ENCODE data around the gene DRD2. TPM values are rescaled to one million over a fixed set of nuclear protein-coding genes. Genes with fewer than 3 reads are reported as not detected.

The DRD2 gene
- total RNA-seq, 1 donor from 2014 or later: 7.5 TPM

DNA sequence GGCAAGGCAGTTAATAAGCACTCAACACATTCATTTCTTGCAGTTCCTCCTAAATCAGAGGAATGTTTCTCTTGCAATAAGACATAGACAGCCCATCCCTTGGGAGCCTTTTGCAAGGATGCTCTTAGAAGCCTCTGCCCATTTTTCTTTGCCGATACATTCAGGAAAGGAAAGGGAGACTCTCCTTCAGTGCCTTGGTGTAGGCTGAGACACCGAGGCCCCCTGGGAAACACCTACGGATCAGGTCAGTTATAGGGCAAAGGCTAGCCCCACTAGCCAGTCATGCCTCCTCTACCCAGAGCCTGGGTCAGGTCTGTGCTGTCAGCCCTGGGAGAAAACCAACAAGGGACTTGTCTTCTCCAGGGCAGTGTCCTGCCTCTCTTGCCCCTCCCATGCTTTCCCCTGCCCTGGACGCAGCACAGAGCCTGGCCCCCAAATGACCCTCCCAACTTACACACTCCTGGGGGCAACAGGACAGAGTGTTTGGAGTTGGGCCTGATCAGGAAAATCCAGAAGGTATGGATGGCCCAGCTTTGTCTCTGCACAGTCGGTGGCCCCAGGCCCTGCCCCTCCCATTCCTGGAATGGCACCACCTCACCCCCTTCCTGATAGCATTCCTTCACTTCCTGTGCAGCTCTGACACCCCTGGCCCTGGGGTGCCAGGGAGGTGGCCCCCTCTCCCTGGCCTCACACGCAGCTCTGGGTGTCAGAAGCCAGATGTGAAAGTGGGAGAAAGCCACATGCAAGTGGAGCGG lies 69.3 kb downstream of the DRD2 start:
- Mint-ChIP-seq H3K4me3 (no peak overlapping the region), H3K9me3 (no peaks in the 10 kb centered on the region), H3K4me1 (peaks cover 2% of the 10 kb centered on the region), H3K27ac (no peak overlapping the region), H3K27me3 (ENCODE audit: low read depth) (peaks cover 31% of the 10 kb centered on the region), H3K36me3 (no peaks in the 10 kb centered on the region)
- TF ChIP-seq, protein P1, sequence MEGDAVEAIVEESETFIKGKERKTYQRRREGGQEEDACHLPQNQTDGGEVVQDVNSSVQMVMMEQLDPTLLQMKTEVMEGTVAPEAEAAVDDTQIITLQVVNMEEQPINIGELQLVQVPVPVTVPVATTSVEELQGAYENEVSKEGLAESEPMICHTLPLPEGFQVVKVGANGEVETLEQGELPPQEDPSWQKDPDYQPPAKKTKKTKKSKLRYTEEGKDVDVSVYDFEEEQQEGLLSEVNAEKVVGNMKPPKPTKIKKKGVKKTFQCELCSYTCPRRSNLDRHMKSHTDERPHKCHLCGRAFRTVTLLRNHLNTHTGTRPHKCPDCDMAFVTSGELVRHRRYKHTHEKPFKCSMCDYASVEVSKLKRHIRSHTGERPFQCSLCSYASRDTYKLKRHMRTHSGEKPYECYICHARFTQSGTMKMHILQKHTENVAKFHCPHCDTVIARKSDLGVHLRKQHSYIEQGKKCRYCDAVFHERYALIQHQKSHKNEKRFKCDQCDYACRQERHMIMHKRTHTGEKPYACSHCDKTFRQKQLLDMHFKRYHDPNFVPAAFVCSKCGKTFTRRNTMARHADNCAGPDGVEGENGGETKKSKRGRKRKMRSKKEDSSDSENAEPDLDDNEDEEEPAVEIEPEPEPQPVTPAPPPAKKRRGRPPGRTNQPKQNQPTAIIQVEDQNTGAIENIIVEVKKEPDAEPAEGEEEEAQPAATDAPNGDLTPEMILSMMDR (IDR thresholded peaks at IDR 0.05; ENCODE audit: unreplicated experiment): no peak
- DNase-seq (ENCODE audit: low spot score in 2 of 2, unreplicated experiment in 2 of 2): no peak

DNA sequence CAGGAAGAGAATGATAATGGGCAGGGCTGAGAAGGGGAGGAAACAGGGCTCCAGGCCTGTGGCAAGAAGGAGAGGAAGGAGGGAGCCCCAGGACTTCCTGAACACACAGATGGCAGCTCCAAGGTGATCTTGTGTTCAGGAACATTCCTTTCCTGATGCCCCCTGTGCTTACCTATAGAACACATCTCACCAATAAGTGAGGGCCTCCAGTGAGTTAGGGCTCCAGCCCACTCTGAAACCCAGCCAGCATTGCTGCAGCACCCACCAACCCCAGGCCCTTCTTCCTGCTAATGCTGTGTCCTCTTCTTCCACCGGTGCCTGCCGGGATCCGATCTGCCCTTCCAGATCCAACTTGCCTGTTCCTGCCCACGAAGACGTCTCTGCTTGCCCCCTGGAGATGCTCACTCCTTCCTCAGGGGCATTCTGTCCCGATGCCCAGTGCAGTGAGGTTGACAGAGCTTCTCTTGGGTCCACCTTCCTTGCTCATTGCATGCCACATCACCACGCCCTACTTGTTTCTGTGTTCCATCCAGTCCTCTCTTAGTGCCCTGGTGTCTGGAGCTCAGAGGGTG lies 70.3 kb downstream of the DRD2 start:
- Mint-ChIP-seq H3K4me1 (peaks cover 2% of the 10 kb centered on the region), H3K27ac (no peak overlapping the region), H3K4me3 (no peak overlapping the region), H3K27me3 (ENCODE audit: low read depth) (peaks cover 33% of the 10 kb centered on the region), H3K9me3 (no peaks in the 10 kb centered on the region), H3K36me3 (no peaks in the 10 kb centered on the region)
- TF ChIP-seq, protein P1 (IDR thresholded peaks at IDR 0.05; ENCODE audit: unreplicated experiment): no peak
- DNase-seq (ENCODE audit: low spot score in 2 of 2, unreplicated experiment in 2 of 2): no peak

DNA sequence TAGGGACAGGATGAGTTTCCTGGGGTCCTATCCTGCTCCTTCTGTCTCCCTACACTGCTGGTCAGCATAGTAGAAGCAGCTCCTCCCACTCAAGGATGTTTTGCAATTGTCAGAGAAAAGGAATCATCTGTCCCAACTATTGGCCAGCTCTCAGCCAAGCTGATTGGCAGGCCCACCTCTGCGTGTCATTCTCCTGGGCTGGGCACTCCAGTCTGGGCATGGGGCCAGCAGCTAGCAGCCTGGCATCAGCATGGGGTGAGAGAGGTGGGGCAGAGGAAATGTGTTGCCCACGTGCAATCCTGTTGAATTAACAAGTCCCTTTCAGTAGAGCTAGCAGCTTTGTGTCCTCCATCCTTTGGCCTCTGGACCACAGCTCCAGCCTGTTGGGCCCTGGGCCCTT lies 73.5 kb downstream of the DRD2 start:
- Mint-ChIP-seq H3K27me3 (ENCODE audit: low read depth) (peaks cover 33% of the 10 kb centered on the region), H3K4me1 (peaks cover 2% of the 10 kb centered on the region), H3K4me3 (no peak overlapping the region), H3K27ac (no peak overlapping the region), H3K36me3 (no peaks in the 10 kb centered on the region), H3K9me3 (no peaks in the 10 kb centered on the region)
- DNase-seq (ENCODE audit: low spot score in 2 of 2, unreplicated experiment in 2 of 2): no peak
- TF ChIP-seq, protein P1 (IDR thresholded peaks at IDR 0.05; ENCODE audit: unreplicated experiment): no peak

GRCh38 chr11:113400631-113401230 lies 74.5 kb downstream of the DRD2 start:
- H3K36me3 Mint-ChIP-seq: no peaks in the 10 kb centered on the region
- TF ChIP-seq, protein P1 (IDR thresholded peaks at IDR 0.05; ENCODE audit: unreplicated experiment): no peak
- H3K9me3 Mint-ChIP-seq: no peaks in the 10 kb centered on the region
- H3K27ac Mint-ChIP-seq: no peak overlapping the region
- no peaks in the 10 kb centered on the region for H3K4me1 Mint-ChIP-seq
- H3K27me3 Mint-ChIP-seq (ENCODE audit: low read depth): peaks cover 33% of the 10 kb centered on the region
- H3K4me3 Mint-ChIP-seq: no peak overlapping the region
- DNase-seq (ENCODE audit: low spot score in 2 of 2, unreplicated experiment in 2 of 2): no peak

DNA sequence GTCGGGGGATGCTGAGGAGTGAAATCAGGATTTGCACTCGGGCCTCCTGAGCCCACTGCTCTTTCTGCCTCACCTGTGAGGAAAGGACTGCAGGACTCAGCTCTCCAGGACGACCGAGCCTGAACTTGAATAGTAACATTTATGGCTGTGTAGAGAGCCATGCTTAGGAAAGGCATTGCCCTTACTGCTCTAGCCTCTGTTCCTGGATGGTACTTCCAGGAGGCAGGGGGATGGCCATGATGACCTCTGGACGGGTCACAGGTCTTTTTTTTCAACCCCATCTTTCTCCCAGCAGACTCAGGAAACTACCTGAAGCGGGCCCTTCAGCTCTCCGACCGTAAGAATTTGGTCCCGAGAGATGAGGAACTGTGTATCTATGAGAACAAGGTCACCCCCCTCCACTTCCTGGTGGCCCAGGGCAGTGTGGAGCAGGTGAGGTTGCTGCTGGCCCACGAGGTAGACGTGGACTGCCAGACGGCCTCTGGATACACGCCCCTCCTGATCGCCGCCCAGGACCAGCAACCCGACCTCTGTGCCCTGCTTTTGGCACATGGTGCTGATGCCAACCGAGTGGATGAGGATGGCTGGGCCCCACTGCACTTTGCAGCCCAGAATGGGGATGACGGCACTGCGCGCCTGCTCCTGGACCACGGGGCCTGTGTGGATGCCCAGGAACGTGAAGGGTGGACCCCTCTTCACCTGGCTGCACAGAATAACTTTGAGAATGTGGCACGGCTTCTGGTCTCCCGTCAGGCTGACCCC lies 76.3 kb downstream of the DRD2 start:
- no peak overlapping the region for H3K27ac Mint-ChIP-seq
- no peaks in the 10 kb centered on the region for H3K9me3 Mint-ChIP-seq
- H3K27me3 Mint-ChIP-seq (ENCODE audit: low read depth): peaks cover 25% of the 10 kb centered on the region
- no peak overlapping the region for H3K4me3 Mint-ChIP-seq
- TF ChIP-seq, protein P1 (IDR thresholded peaks at IDR 0.05; ENCODE audit: unreplicated experiment): no peak
- no peak for DNase-seq (ENCODE audit: low spot score in 2 of 2, unreplicated experiment in 2 of 2)
- no peaks in the 10 kb centered on the region for H3K4me1 Mint-ChIP-seq
- no peaks in the 10 kb centered on the region for H3K36me3 Mint-ChIP-seq
